Lower lobe of right lung (tissue), 2 donors: ENCODE data around the gene SP3. TPM values are rescaled to one million over a fixed set of nuclear protein-coding genes. Genes with fewer than 3 reads are reported as not detected.
A peak's percentile ranks its signal among the peaks of the same experiment; 100 is the strongest.

Source experiments
- ATAC-seq, 2 donors: fragments of 200-7000 bp; cut with Tn5 transposase; one replicate each; pipeline ENCODE4 v1.9.1; 2020 to 2022; ENCODE audit warnings: mild to moderate bottlenecking in 2 of 2, moderate library complexity in 2 of 2
- DNase-seq: peaks from one replicate; pipeline ENCODE4 v3.0.0-alpha.2; 2020
- H3K27ac ChIP-seq: fragments of 200-600 bp; one replicate; pipeline ENCODE4 v1.8.0; 2022
- H3K27me3 ChIP-seq: fragments of 200-600 bp; one replicate; pipeline ENCODE4 v1.8.0; 2022; ENCODE audit warnings: low read depth
- H3K36me3 ChIP-seq: fragments of 200-600 bp; one replicate; pipeline ENCODE4 v1.8.0; 2022; ENCODE audit warnings: mild to moderate bottlenecking
- H3K4me1 ChIP-seq: fragments of 200-600 bp; one replicate; pipeline ENCODE4 v1.8.0; 2022
- H3K4me3 ChIP-seq: fragments of 200-600 bp; one replicate; pipeline ENCODE4 v1.8.0; 2022; ENCODE audit warnings: mild to moderate bottlenecking
- H3K9me3 ChIP-seq: fragments of 200-600 bp; one replicate; pipeline ENCODE4 v1.8.0; 2022
- CTCF ChIP-seq: fragments of 200-600 bp; IDR thresholded peaks from one replicate; pipeline ENCODE4 v1.8.0; 2022; ENCODE audit warnings: antibody characterized with exemption, mild to moderate bottlenecking
- intact Hi-C: fragments of 100-400 bp; cut with DNase I; formaldehyde crosslinking; loops from one replicate; pipeline ENCODE4 v1.11.0; 2022
- total RNA-seq: library from RNA; stranded (reverse); fragmentation: NEBNext Ultra II Directional; extraction: Animal tissue kit (Norgen Biotek cat#: 25700); gene quantifications from one replicate; pipeline ENCODE4 v1.2.1, GENCODE V29; 2021
- donor health status: DM: no; HTN: yes; CAD: no; lungs with severe emphysema.

The SP3 gene
- total RNA-seq, 1 donor from 2014 or later, result 77.0 TPM

- Histone ChIP-seq H3K27me3 (peaks cover 3% of the 10 kb centered on the region), H3K9me3 (no peaks in the 10 kb centered on the region), H3K27ac (no peak overlapping the region), H3K36me3 (no peaks in the 10 kb centered on the region), H3K4me1 (no peaks in the 10 kb centered on the region), H3K4me3 (no peak overlapping the region)
- intact Hi-C loops, result no loop called here
- peak; percentile 31 to 37 for ATAC-seq
- no peak for TF ChIP-seq CTCF
- DNase-seq, result no peak
Observed at GRCh38 chr2:173860082-173860481, 105.1 kb downstream of the SP3 start.

GRCh38 chr2:173858291-173858731 lies 106.9 kb downstream of the SP3 start:
- Histone ChIP-seq H3K27me3 (no peaks in the 10 kb centered on the region), H3K27ac (no peak overlapping the region), H3K9me3 (no peaks in the 10 kb centered on the region), H3K36me3 (no peaks in the 10 kb centered on the region), H3K4me3 (no peak overlapping the region), H3K4me1 (no peaks in the 10 kb centered on the region)
- ATAC-seq (no peak), DNase-seq (no peak)
- intact Hi-C loops, result no loop called here
- TF ChIP-seq CTCF, result no peak
